HG02588 (cell line): ENCODE measurements around the gene SBF1.
A peak's percentile ranks its signal among the peaks of the same experiment; 100 is the strongest.

Source experiments
- ATAC-seq: cut with Tn5 transposase; IDR thresholded peaks from one replicate; pipeline ENCODE4 v1.9.1; 2021; ENCODE audit warnings: mild to moderate bottlenecking, moderate library complexity; ENCODE audit not compliant: unreplicated experiment

Gene SBF1

GRCh38 chr22:50507421-50507990 lies 32.7 kb upstream of the SBF1 start, which contains the start of gene LMF2:
Gene LMF2, minus strand, starts transcription at chr22:50507702. Its CDS starts 27 bp downstream, at chr22:50507675.
- peak; percentile 47 for ATAC-seq

- peak; percentile 5 for ATAC-seq
These were observed 32.0 kb upstream of the SBF1 start for GRCh38 chr22:50506611-50507420.

GRCh38 chr22:50505776-50506610 lies 31.2 kb upstream of the SBF1 start:
- no peak for ATAC-seq

- ATAC-seq, result no peak
These were observed 30.5 kb upstream of the SBF1 start for GRCh38 chr22:50505276-50505775.

- no peak for ATAC-seq
These were observed 29.8 kb upstream of the SBF1 start for GRCh38 chr22:50504369-50505211.

GRCh38 chr22:50503475-50504145 lies 28.8 kb upstream of the SBF1 start:
- no peak for ATAC-seq

- ATAC-seq, result no peak
These were observed 28.0 kb upstream of the SBF1 start for GRCh38 chr22:50502628-50503474.

GRCh38 chr22:50502096-50502495 lies 27.3 kb upstream of the SBF1 start:
- no peak for ATAC-seq

- no peak for ATAC-seq
These were observed 25.6 kb upstream of the SBF1 start for GRCh38 chr22:50500452-50500851.

GRCh38 chr22:50498322-50498890 lies 23.6 kb upstream of the SBF1 start:
- ATAC-seq, result no peak

GRCh38 chr22:50497093-50497492 lies 22.3 kb upstream of the SBF1 start:
- ATAC-seq, result no peak

GRCh38 chr22:50490531-50491308 lies 15.9 kb upstream of the SBF1 start:
- no peak for ATAC-seq

- no peak for ATAC-seq
These were observed 14.8 kb upstream of the SBF1 start for GRCh38 chr22:50489363-50490243.

- ATAC-seq, result no peak
These were observed 14.1 kb upstream of the SBF1 start for GRCh38 chr22:50488886-50489285.

- ATAC-seq, result no peak
These were observed 13.3 kb upstream of the SBF1 start for GRCh38 chr22:50488006-50488677.

GRCh38 chr22:50487290-50488005 lies 12.6 kb upstream of the SBF1 start:
- ATAC-seq, result no peak
